ENCODE measurements around the gene EMP1.

DNA sequence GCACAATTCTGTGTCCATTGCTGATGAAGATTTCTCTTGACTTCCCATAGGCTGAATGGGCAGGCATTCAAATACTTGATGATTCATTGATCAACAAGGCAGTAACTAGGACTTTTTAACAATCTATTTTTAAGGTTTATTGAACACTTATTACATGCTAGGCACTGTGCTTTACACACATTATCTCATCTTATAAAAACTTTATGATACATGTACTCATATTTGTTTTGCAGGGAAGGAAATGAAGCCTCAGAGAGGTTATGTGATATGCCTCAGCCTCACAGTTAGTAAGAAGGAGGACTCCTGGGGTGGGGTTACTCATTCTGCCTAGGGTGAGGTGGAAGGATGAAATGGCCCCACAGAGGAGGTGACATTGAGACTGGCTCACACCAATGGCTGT, 12.9 kb upstream of the EMP1 start:
- no peak for TF ChIP-seq POLR2A (IDR thresholded peaks at IDR 0.05; ENCODE audit: low read length)
- no peak for TF ChIP-seq GATA1 (IDR thresholded peaks at IDR 0.05; ENCODE audit: low read depth, low read length)

Data from erythroblast (primary cell).